HEK293 (cell line): Measurements from ENCODE around the gene PPP2R2D.

ENCODE experiments used
- CTCF ChIP-seq: fragments of 450-650 bp; formaldehyde crosslinking; IDR thresholded peaks from 2 replicates; pipeline ENCODE4 v1.5.1; 2016; ENCODE audit warnings: missing biosample characterization, missing genetic modification characterization
- REPIN1 ChIP-seq: fragments of 450-650 bp; formaldehyde crosslinking; IDR thresholded peaks from 2 replicates; pipeline ENCODE4 v1.5.1; 2017; ENCODE audit warnings: missing biosample characterization, missing genetic modification characterization, low read depth
- SP7 ChIP-seq: fragments of 450-650 bp; formaldehyde crosslinking; IDR thresholded peaks from 2 replicates; pipeline ENCODE4 v1.5.1; 2016; ENCODE audit warnings: missing biosample characterization, missing genetic modification characterization
- ZBTB10 ChIP-seq: fragments of 450-650 bp; formaldehyde crosslinking; IDR thresholded peaks from 2 replicates; pipeline ENCODE4 v1.5.1; 2016; ENCODE audit warnings: missing biosample characterization, missing genetic modification characterization
- ZNF202 ChIP-seq: fragments of 450-650 bp; formaldehyde crosslinking; IDR thresholded peaks from 2 replicates; pipeline ENCODE4 v1.5.1; 2016; ENCODE audit warnings: missing biosample characterization, missing genetic modification characterization, borderline replicate concordance
- ZNF558 ChIP-seq: fragments of 450-650 bp; formaldehyde crosslinking; IDR thresholded peaks from 2 replicates; pipeline ENCODE4 v1.5.1; 2016; ENCODE audit warnings: missing biosample characterization, missing genetic modification characterization
- ZNF626 ChIP-seq: fragments of 450-650 bp; sonication (Bioruptor Pico); formaldehyde crosslinking; IDR thresholded peaks from 2 replicates; pipeline ENCODE4 v1.5.1; 2018; ENCODE audit warnings: missing biosample characterization, missing genetic modification characterization, inconsistent platforms
- ZNF701 ChIP-seq: fragments of 450-650 bp; formaldehyde crosslinking; IDR thresholded peaks from 2 replicates; pipeline ENCODE4 v1.5.1; 2016; ENCODE audit warnings: missing biosample characterization, missing genetic modification characterization
- ZSCAN30 ChIP-seq: fragments of 450-650 bp; IDR thresholded peaks from 2 replicates; pipeline ENCODE4 v1.5.1; 2018; ENCODE audit warnings: missing biosample characterization, mild to moderate bottlenecking, missing genetic modification characterization, moderate library complexity

GRCh38 chr10:132005147-132005546, 104.3 kb downstream of the PPP2R2D start:
- TF ChIP-seq CTCF: no peak
- TF ChIP-seq ZBTB10 (tag by site-specific recombination): no peak
- TF ChIP-seq ZNF202 (tag by site-specific recombination): no peak
- TF ChIP-seq ZNF626 (tag by site-specific recombination): no peak
- no peak for TF ChIP-seq REPIN1
- TF ChIP-seq ZSCAN30 (tag by site-specific recombination): no peak
- no peak for TF ChIP-seq ZNF701 (tag by site-specific recombination)
- no peak for TF ChIP-seq SP7 (tag by site-specific recombination)
- no peak for TF ChIP-seq ZNF558 (tag by site-specific recombination)
